DMS 273 treated with DMSO at 0.1 percent for 48 hours (cell line): ENCODE data around the gene IL10RA.
"Not testable (repeated sequence)": the region's sequence is repeated elsewhere in the genome, so short reads cannot be mapped to it uniquely, and the experiment has no call there.

Experiments
- DNase-seq: peaks from one replicate; lab custom pipeline; 2025; lab: John Stamatoyannopoulos, UW

Gene IL10RA

GRCh38 chr11:117985953-117986887 lies at the start of gene IL10RA:
TSS of gene IL10RA (plus strand) at chr11:117986394. CDS start at chr11:117986468, 74 bp downstream.
- no peak for DNase-seq

GRCh38 chr11:117936973-117937372 lies 49.2 kb upstream of the IL10RA start:
- no peak for DNase-seq

DNA sequence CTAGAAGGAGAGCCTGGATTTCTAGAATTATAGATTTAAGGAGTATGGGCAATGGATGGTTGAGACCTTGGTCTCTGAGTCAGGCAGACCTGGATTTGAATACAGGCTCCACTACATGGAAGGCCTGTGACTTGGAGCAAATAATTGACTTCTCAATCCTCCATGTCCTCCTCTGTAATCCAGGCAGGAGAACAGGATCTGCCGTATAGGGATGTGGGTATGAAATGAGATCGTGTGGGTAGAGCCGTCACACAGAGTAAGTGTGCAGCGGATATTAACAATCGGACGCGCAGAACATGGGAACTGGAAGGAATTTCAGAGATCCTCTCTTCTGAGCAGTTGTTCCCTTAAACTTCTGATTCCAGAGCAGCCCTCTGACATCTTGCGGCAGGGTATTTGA lies 45.5 kb upstream of the IL10RA start:
- no peak for DNase-seq

DNA sequence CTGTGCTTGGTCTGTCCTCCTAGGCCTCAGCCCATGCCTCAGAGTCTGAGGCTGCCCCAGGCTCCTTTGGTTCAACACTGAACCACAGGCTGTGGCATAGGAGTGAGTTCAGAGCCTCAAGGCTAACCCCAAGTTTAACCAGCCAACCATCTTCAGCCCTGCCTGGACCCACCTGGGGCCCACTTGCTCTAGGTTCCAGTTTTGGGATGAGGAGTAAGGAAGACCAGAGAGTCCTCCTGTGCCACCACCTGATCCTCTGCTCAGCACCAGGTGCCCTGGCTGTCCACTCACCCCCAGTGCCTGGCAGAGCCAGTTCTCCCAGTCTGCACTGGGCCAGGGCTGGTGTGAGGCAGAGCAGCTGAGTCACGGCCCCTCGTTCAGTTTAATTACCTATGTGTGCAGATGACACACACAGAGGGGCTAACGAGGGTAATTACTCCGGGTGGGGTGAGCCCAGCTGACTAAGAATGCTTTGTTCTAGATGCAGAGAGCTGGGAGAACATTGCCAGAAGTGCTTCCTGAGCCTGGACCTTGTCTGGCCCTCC lies 45.0 kb upstream of the IL10RA start:
- no peak for DNase-seq

DNA sequence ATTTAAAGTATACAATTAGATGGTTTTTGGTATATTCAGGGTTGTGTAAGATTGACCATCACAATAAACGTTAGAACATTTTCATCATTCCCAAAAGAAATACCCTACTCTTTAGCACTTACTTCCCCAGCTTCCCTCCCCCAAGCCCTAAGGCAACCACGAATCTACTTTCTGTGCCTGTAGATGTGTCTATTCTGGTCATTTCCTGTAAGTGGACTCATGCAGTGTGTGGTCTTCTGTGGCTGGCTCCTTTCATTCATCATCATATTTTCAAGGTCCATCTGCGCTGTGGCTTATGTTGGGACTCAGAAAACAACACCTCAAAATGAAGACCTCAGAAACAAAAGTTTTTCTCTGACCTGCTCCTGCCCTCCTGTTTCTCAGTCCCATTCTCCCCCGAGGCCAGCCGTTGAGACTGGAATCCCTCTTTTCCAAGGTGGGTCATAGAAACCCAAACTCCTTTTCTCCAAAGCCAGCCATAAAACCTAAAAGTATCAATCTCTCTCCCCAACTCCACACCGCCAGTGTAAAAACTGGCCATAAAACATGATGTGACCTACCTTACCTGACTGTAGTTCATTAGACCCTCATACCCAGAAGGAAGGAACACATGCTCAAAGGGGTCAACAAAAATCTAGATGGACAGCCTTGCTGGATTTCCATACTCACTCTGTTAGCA lies 44.1 kb upstream of the IL10RA start:
- no peak for DNase-seq

DNA sequence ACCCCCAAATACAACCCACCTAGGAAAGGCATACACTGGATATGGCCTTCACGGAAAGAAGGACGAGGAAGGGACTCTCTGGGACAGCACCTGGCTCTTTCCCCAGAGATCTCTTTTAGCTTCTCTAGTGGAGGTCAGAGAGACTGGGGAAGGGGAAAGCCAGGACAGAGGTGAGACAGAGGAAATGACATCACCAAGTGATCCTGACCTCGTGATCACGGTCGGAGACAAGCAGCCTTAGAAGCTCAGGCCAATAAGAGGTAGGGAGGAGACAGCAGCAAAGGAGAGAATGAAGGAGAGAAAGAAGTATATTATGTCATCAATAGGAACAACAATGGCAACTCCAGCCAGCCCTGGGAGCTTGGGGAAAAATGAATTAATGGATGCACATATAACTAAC lies 41.6 kb upstream of the IL10RA start:
- no peak for DNase-seq

GRCh38 chr11:117945047-117945810 lies 41.0 kb upstream of the IL10RA start:
- DNase-seq: no peak

DNA sequence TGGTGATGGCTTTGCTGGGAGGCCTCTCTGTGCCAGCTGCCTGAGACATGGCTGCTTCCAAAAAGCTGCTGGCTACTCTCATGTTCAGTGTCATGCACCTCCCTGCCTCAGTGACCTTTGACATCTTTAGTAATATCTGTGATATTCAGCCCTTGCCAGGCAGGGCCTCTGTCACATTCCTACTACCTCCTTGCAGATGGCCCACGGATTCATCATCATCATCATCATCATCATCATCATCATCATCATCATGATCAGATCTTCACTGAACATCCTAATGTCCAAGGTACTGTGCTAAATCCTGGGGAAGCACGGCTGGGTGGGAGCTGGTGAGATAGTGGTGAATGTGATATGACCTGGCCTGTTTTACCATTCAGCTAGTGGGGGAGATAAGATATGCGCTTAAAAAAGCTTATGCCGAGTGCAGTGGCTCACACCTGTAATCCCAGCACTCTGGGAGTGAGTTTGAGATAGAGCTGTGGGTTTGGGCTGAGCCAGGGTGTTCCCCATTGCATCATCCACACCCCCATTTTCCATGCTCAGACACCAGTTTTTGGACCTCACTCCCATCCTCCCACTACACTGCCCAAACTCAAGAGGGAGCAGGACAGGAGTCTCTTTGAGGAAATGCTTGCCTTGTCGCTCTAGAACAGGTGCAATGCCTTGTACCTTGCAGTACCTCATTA lies 39.9 kb upstream of the IL10RA start:
- no peak for DNase-seq

- peak; percentile 5 for DNase-seq
These were observed 39.2 kb upstream of the IL10RA start for GRCh38 chr11:117946842-117947526.

GRCh38 chr11:117947751-117948150 lies 38.4 kb upstream of the IL10RA start:
- DNase-seq: not testable (repeated sequence)

DNA sequence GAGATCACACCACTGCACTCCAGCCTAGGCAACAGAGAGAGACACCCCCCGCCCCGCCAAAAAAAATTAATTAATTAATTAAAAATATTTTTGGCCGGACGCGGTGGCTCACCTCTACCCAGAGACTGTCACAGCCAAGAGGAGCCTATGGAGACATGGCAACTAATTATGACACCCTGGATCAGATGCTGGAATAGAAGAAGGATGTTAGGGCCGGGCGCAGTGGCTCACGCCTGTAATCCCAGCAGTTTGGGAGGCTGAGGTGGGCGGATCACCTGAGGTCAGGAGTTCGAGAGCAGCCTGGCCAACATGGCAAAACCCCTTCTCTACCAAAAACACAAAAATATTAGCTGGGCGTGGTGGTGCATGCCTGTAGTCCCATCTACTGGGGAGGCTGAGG lies 37.7 kb upstream of the IL10RA start:
- not testable (repeated sequence) for DNase-seq

DNA sequence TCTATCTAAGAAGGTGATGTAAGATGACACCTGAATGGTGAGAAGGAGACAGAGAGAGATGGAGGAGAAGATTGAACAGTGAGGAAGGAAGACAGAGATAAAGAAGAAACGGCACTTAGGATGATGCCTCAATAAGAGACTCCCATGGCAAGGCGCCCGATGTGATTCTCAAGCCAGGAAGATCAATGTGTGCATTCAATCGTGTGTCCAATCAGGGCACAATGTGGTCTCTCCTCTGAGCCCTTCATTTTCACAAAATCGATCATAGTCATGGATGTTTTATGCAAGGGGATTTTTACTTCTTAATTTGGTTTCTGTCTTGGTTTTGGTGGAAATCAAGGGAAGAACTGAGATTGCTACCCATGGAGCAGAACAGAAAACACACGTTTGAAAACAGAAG lies 37.1 kb upstream of the IL10RA start:
- no peak for DNase-seq

DNA sequence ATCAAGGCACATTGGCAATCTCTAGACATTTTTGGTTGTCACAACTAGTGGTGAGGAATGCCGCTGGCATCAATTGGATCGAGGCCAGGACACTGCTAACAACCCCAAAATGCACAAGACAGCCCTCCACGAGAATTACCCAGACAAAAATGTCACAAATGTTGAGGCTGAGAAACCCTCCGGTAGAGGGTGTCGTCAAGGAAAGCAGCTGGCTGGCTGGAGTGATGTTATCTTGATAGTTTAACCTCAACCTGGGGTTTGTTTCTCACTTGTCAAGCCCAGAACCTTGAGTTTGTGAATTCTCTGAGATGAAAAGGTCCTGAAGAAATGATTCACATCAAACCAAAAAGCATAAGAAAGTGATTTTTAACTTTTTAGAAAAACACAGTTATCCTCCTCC lies 35.9 kb upstream of the IL10RA start:
- DNase-seq: peak; percentile 7

DNA sequence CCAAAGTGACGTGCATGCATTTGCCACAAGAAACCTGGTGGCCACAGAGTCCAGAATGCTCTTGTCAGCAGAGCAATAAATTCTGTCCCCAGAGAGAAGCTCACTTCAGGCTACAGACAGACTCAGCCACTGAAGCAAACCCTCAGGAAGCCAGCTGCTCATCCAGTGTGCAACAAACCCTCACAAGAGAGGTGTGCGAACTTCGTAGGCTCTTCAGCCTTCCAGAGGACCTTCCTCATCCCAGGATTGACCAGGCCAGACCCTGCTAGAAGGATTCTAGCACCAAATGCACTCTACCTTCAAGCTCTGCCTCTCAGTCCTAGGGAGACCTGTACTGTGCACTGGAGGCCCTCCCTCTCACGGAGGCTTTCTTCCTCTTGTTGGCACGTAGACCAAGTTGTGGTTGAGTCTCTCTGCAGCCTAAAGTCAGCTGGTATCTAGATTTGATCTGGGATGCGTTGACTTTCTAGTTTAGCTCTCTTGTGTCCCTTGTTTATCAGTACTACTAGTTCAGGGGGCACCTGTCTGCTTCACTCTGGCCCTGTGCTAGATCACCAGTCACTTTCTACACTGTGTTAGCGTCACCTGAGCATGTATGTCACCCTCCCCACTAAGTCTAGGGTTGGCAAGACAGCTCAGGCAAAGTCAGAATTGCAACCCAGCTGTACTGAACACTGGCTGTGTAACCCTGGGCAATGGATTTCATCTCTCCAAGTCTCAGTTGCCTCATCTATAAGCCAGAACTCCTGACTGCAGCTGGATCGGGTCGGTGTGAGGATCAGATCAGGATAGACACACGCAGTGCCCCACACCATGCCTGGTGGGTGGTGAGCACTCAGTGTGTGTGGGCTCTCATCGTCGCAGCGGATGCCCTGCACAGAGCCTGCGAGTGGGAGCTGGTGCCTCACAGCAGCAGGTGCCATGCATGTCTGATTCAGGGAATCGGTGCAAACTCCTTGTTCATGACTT lies 34.9 kb upstream of the IL10RA start:
- DNase-seq: no peak

- no peak for DNase-seq
These were observed 33.0 kb upstream of the IL10RA start for GRCh38 chr11:117953024-117953671.

DNA sequence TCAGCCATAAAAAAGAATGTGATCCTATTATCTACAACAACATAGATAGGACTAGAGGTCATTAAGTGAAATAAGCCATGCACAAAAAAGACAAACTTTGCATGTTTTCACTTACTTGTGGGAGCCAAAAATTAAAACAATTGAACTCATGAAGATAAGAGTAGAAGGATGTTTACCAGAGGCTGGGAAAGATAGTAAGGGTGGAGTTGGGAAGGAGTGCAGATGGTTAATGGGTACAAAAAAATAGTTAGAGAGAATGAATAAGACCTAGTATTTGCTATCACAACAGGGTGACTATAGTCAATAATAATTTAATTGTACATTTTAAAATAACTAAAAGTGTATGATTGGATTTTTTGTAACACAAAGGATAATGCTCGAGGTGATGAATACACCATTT lies 27.2 kb upstream of the IL10RA start:
- no peak for DNase-seq

DNA sequence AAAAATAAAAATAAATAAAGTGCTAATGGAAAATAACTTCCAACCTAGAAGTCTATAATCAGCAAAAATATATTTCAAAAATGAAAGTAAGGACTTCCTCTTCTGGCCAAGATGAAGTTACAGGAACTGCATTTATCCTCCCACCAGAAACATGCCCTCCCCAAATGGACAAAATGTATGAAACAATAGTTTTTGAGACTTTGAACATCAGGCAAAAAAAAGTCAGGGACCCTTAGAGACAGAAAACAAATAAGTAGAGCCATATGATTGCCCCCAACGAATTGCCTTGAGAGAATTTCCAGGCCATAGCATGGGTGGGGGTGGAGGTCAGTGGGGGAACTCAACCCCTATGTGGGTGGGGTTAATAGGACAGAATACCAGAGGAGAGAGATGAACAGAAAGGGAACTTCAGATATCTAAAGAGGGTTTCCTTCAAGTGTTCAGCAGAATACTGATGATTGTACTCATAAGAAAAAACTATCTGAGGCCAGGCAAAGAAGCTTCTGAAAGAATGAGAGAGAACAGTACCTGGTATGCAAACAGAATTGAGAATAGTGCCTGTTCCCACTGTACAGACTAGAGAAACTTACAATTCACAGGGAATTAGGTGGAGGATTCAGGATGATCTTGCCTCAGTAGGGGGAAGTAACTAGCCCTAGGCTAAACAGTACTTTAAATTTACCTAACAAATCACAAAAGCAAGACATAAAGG lies 26.6 kb upstream of the IL10RA start:
- no peak for DNase-seq

DNA sequence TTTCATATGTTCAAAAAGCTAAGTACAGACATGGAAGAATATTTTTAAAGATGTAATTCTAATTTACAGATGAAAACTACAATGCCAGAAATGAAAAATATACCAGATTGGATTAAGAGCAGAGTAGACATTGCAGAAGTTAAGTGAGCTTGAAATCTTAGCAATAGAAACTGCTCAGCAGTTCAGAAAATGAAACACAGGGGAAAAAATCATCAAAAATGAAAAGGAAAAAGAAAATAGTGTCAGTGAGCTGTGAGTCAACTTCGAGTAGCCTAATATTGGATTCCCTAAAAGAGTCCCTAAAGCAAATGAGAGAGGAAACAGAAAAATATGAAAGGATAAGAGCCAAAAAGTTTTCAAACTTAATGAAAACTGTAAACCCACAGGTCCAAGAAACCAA lies 25.8 kb upstream of the IL10RA start:
- no peak for DNase-seq

GRCh38 chr11:117961896-117962295 lies 24.3 kb upstream of the IL10RA start:
- DNase-seq: no peak
